AG09309 (cell line): ENCODE data around the gene SSMEM1.

Experiments
- DNase-seq: peaks from one replicate; pipeline ENCODE4 v3.0.0-alpha.2; 2010; ENCODE audit warnings: low read depth
- H3K4me3 ChIP-seq: 2 replicates; pipeline ENCODE4 v1.5.1; 2011; ENCODE audit warnings: mild to moderate bottlenecking, low read depth, low read length, moderate library complexity; ENCODE audit not compliant: control insufficient read depth
- CTCF ChIP-seq: IDR thresholded peaks from 2 replicates; pipeline ENCODE4 v1.5.1; 2011; ENCODE audit warnings: mild to moderate bottlenecking, low read depth, low read length, inconsistent platforms; ENCODE audit not compliant: insufficient read depth, control insufficient read depth; ENCODE audit errors: missing control alignments

SSMEM1 gene

GRCh38 chr7:130262448-130262847 is 54.8 kb downstream of the SSMEM1 start:
- TF ChIP-seq CTCF, result no peak
- DNase-seq, result no peak

DNA sequence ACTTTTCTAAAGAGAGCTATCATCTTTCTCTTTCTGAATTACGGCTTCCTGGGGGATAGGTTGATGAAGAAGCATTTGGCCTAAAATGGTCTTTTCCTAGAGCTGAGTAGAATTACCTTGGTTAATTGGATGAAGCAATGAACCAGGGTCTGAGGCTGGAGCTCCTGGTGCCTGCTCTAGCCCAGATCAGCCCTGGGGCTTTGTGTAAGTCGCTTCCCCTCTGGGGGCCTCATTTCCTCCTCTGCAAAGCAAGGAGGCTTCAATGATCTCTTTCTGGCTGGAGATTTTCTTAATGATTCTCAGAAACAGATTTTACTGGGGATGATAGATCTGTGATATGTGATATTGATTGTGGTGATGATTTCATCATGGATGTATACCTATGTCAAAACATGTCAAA is 55.5 kb downstream of the SSMEM1 start:
- TF ChIP-seq CTCF, result no peak
- DNase-seq, result no peak
- H3K4me3 ChIP-seq, result no peak overlapping the region

More at GRCh38 chr7:130262448-130262847, 54.8 kb downstream of the SSMEM1 start:
- no peak overlapping the region for H3K4me3 ChIP-seq
